Measurements from ENCODE around the gene TMEM108. TPM values are rescaled to one million over a fixed set of nuclear protein-coding genes. Genes with fewer than 3 reads are reported as not detected.
A peak's percentile ranks its signal among the peaks of the same experiment; 100 is the strongest.

TMEM108 gene
- polyA plus RNA-seq, 1 donor = 28.5 TPM

GRCh38 chr3:133364704-133365103, 326.5 kb downstream of the TMEM108 start:
- DNase-seq = no peak

GRCh38 chr3:133366921-133367320, 328.7 kb downstream of the TMEM108 start:
- DNase-seq = no peak

GRCh38 chr3:133367403-133367802, 329.2 kb downstream of the TMEM108 start:
- no peak for DNase-seq

GRCh38 chr3:133367956-133368355, 329.8 kb downstream of the TMEM108 start:
- no peak for DNase-seq

- no peak for DNase-seq
These were observed 330.3 kb downstream of the TMEM108 start for GRCh38 chr3:133368371-133369067.

- DNase-seq = no peak
These were observed 330.9 kb downstream of the TMEM108 start for GRCh38 chr3:133369068-133369440.

GRCh38 chr3:133371181-133371580, 333.0 kb downstream of the TMEM108 start:
- no peak for DNase-seq

- DNase-seq = no peak
These were observed 333.5 kb downstream of the TMEM108 start for GRCh38 chr3:133371676-133372075.

- no peak for DNase-seq
These were observed 336.7 kb downstream of the TMEM108 start for GRCh38 chr3:133374708-133375402.

GRCh38 chr3:133375403-133375745, 337.2 kb downstream of the TMEM108 start:
- no peak for DNase-seq

GRCh38 chr3:133376810-133377209, 338.6 kb downstream of the TMEM108 start:
- no peak for DNase-seq

- DNase-seq = peak; percentile 29
These were observed 339.2 kb downstream of the TMEM108 start for GRCh38 chr3:133377396-133377795.

- DNase-seq = no peak
These were observed 341.7 kb downstream of the TMEM108 start for GRCh38 chr3:133379926-133380325.

GRCh38 chr3:133380481-133381225, 342.5 kb downstream of the TMEM108 start:
- no peak for DNase-seq

GRCh38 chr3:133381346-133382109, 343.3 kb downstream of the TMEM108 start:
- no peak for DNase-seq

- no peak for DNase-seq
These were observed 345.0 kb downstream of the TMEM108 start for GRCh38 chr3:133383175-133383574.

GRCh38 chr3:133383741-133384140, 345.6 kb downstream of the TMEM108 start:
- DNase-seq = no peak

GRCh38 chr3:133384331-133385027, 346.3 kb downstream of the TMEM108 start:
- peak; percentile 76 for DNase-seq

- DNase-seq = no peak
These were observed 348.7 kb downstream of the TMEM108 start for GRCh38 chr3:133386876-133387275.

GRCh38 chr3:133387341-133387740, 349.1 kb downstream of the TMEM108 start:
- DNase-seq = no peak

- no peak for DNase-seq
These were observed 350.7 kb downstream of the TMEM108 start for GRCh38 chr3:133388696-133389395.

- no peak for DNase-seq
These were observed 352.5 kb downstream of the TMEM108 start for GRCh38 chr3:133390715-133391114.

Data from hindlimb muscle (tissue), 1 donor.